Medulla oblongata (tissue), 1 donor: ENCODE results near the gene COQ4.
"Not testable (repeated sequence)": the region's sequence is repeated elsewhere in the genome, so short reads cannot be mapped to it uniquely, and the experiment has no call there.

Source experiments
- DNase-seq: peaks from one replicate; pipeline ENCODE4 v3.0.0-alpha.2; 2015; ENCODE audit errors: extremely low spot score

COQ4 gene

GRCh38 chr9:128322404-128323211 is at the start of gene COQ4, which contains the start of gene TRUB2:
COQ4 (plus strand) TSS chr9:128322839; CDS start chr9:128322859, 20 bp downstream.
TRUB2 (minus strand) TSS chr9:128322447; CDS start chr9:128322408, 39 bp downstream.
- peak; percentile 97 for DNase-seq

GRCh38 chr9:128274245-128274644 is 48.4 kb upstream of the COQ4 start:
- DNase-seq, result no peak

GRCh38 chr9:128275198-128276007 is 47.2 kb upstream of the COQ4 start, which contains the start of gene GOLGA2:
GOLGA2 (minus strand) TSS chr9:128276007; CDS start chr9:128275976, 31 bp downstream.
- DNase-seq, result peak; percentile 16

- peak; percentile 99 for DNase-seq
Observed at GRCh38 chr9:128276008-128276573, 46.5 kb upstream of the COQ4 start, which contains the start of gene SWI5. SWI5 (plus strand) TSS chr9:128276276.

- peak; percentile 19 for DNase-seq
Observed at GRCh38 chr9:128276574-128277270, 45.9 kb upstream of the COQ4 start.

GRCh38 chr9:128279088-128280073 is 43.3 kb upstream of the COQ4 start:
- DNase-seq, result not testable (repeated sequence)

GRCh38 chr9:128280084-128280622 is 42.5 kb upstream of the COQ4 start:
- no peak for DNase-seq

- DNase-seq, result no peak
Observed at GRCh38 chr9:128282500-128282899, 40.1 kb upstream of the COQ4 start.

GRCh38 chr9:128285033-128285784 is 37.4 kb upstream of the COQ4 start:
- DNase-seq, result no peak

GRCh38 chr9:128286440-128286839 is 36.2 kb upstream of the COQ4 start:
- DNase-seq, result peak; percentile 89

GRCh38 chr9:128288273-128289004 is 34.2 kb upstream of the COQ4 start:
- DNase-seq, result no peak

- no peak for DNase-seq
Observed at GRCh38 chr9:128292009-128292408, 30.6 kb upstream of the COQ4 start.

- no peak for DNase-seq
Observed at GRCh38 chr9:128293091-128293490, 29.5 kb upstream of the COQ4 start.

- no peak for DNase-seq
Observed at GRCh38 chr9:128294142-128294541, 28.5 kb upstream of the COQ4 start.

- DNase-seq, result no peak
Observed at GRCh38 chr9:128296340-128297220, 26.1 kb upstream of the COQ4 start.

GRCh38 chr9:128297221-128297773 is 25.3 kb upstream of the COQ4 start:
- DNase-seq, result no peak
